Activated gamma-delta T cell (primary cell): ENCODE measurements around the gene CPPED1.

Experiments used
- DNase-seq: peaks from one replicate; lab custom pipeline; 2025; lab: John Stamatoyannopoulos, UW

Gene CPPED1

GRCh38 chr16:12681653-12682052 lies 122.0 kb downstream of the CPPED1 start:
- no peak for DNase-seq

GRCh38 chr16:12680531-12680930 lies 123.2 kb downstream of the CPPED1 start:
- no peak for DNase-seq

GRCh38 chr16:12679660-12680272 lies 123.9 kb downstream of the CPPED1 start:
- no peak for DNase-seq

GRCh38 chr16:12678983-12679382 lies 124.7 kb downstream of the CPPED1 start:
- no peak for DNase-seq

GRCh38 chr16:12677502-12677901 lies 126.2 kb downstream of the CPPED1 start:
- no peak for DNase-seq

GRCh38 chr16:12675852-12676251 lies 127.8 kb downstream of the CPPED1 start:
- DNase-seq = no peak

- no peak for DNase-seq
These were observed 128.6 kb downstream of the CPPED1 start for GRCh38 chr16:12675046-12675445.

GRCh38 chr16:12674524-12674923 lies 129.2 kb downstream of the CPPED1 start:
- DNase-seq = no peak

GRCh38 chr16:12674071-12674470 lies 129.6 kb downstream of the CPPED1 start:
- DNase-seq = no peak

GRCh38 chr16:12673466-12673865 lies 130.2 kb downstream of the CPPED1 start:
- no peak for DNase-seq

- DNase-seq = no peak
These were observed 130.7 kb downstream of the CPPED1 start for GRCh38 chr16:12672986-12673385.

- no peak for DNase-seq
These were observed 133.8 kb downstream of the CPPED1 start for GRCh38 chr16:12669908-12670307.

GRCh38 chr16:12667909-12668308 lies 135.8 kb downstream of the CPPED1 start:
- no peak for DNase-seq

- no peak for DNase-seq
These were observed 139.4 kb downstream of the CPPED1 start for GRCh38 chr16:12664164-12664733.

- no peak for DNase-seq
These were observed 142.0 kb downstream of the CPPED1 start for GRCh38 chr16:12661656-12662172.

GRCh38 chr16:12659871-12660270 lies 143.8 kb downstream of the CPPED1 start:
- DNase-seq = no peak

- DNase-seq = no peak
These were observed 145.2 kb downstream of the CPPED1 start for GRCh38 chr16:12658506-12658905.

- DNase-seq = no peak
These were observed 148.2 kb downstream of the CPPED1 start for GRCh38 chr16:12655537-12655936.

- no peak for DNase-seq
These were observed 149.8 kb downstream of the CPPED1 start for GRCh38 chr16:12653820-12654392.

- DNase-seq = no peak
These were observed 150.8 kb downstream of the CPPED1 start for GRCh38 chr16:12652924-12653323.

GRCh38 chr16:12651765-12652512 lies 151.7 kb downstream of the CPPED1 start:
- no peak for DNase-seq

- no peak for DNase-seq
These were observed 154.3 kb downstream of the CPPED1 start for GRCh38 chr16:12649356-12649755.
